Erythroblast (primary cell): ENCODE results near the gene POU2F1.
A peak's percentile ranks its signal among the peaks of the same experiment; 100 is the strongest.
"Not testable (repeated sequence)": the region's sequence is repeated elsewhere in the genome, so short reads cannot be mapped to it uniquely, and the experiment has no call there.

Source experiments
- DNase-seq, 2 experiments: peaks; one replicate each; lab custom pipeline; 2025; lab: John Stamatoyannopoulos, UW
- GATA1 ChIP-seq: IDR thresholded peaks from 2 replicates; pipeline ENCODE4 v1.6.1; 2011; ENCODE audit warnings: low read depth, mild to moderate bottlenecking, control low read depth, low read length, moderate library complexity
- POLR2A ChIP-seq: IDR thresholded peaks from 2 replicates; pipeline ENCODE4 v1.6.1; 2011; ENCODE audit warnings: mild to moderate bottlenecking, low read length

The POU2F1 gene

GRCh38 chr1:167212025-167212424 is 8.7 kb upstream of the POU2F1 start:
- TF ChIP-seq POLR2A = no peak
- TF ChIP-seq GATA1 = no peak
- no peak for DNase-seq

GRCh38 chr1:167216809-167217208 is 3.9 kb upstream of the POU2F1 start:
- no peak for TF ChIP-seq GATA1
- no peak for TF ChIP-seq POLR2A

GRCh38 chr1:167219194-167219593 is 1.5 kb upstream of the POU2F1 start:
- no peak for DNase-seq
- TF ChIP-seq GATA1 (no peak), POLR2A (no peak)

More at GRCh38 chr1:167216809-167217208, 3.9 kb upstream of the POU2F1 start:
- no peak for DNase-seq

GRCh38 chr1:167219646-167220536 is 795 bp upstream of the POU2F1 start:
- DNase-seq = peak; percentile 83 to 84
- TF ChIP-seq GATA1 = no peak
- peak; percentile 78 for TF ChIP-seq POLR2A

- DNase-seq = peak; percentile 66 to 78
These were observed 546 bp downstream of the POU2F1 start for GRCh38 chr1:167221126-167221737.

GRCh38 chr1:167221738-167222610 is 1.3 kb downstream of the POU2F1 start:
- TF ChIP-seq POLR2A (peak; percentile 69), GATA1 (no peak)
- peak; percentile 81 to 87 for DNase-seq

More at GRCh38 chr1:167221126-167221737, 546 bp downstream of the POU2F1 start:
- TF ChIP-seq POLR2A (no peak), GATA1 (no peak)

GRCh38 chr1:167223144-167224103 is 2.7 kb downstream of the POU2F1 start:
- no peak for TF ChIP-seq POLR2A
- no peak for TF ChIP-seq GATA1
- DNase-seq = peak; percentile 44 to 52

- not testable (repeated sequence) for DNase-seq
These were observed 4.1 kb downstream of the POU2F1 start for GRCh38 chr1:167224734-167225235.

- TF ChIP-seq POLR2A (no peak), GATA1 (no peak)
- no peak for DNase-seq
These were observed 5.2 kb downstream of the POU2F1 start for GRCh38 chr1:167225920-167226319.

GRCh38 chr1:167227934-167228378 is 7.3 kb downstream of the POU2F1 start:
- DNase-seq = peak; percentile 8 to 17
- TF ChIP-seq GATA1 (no peak), POLR2A (no peak)

- TF ChIP-seq POLR2A = no peak
- TF ChIP-seq GATA1 = no peak
- peak in 1 of 2 experiments; percentile 9 for DNase-seq
These were observed 9.2 kb downstream of the POU2F1 start for GRCh38 chr1:167229719-167230385.

- TF ChIP-seq GATA1 (no peak), POLR2A (no peak)
- no peak for DNase-seq
These were observed 9.8 kb downstream of the POU2F1 start for GRCh38 chr1:167230437-167230836.
